Ishikawa (cell line): ENCODE measurements around the gene CAPZB.

ENCODE experiments used
- CEBPB ChIP-seq: IDR thresholded peaks from 2 replicates; pipeline ENCODE4 v1.6.1; 2012
- CREB1 ChIP-seq: IDR thresholded peaks from 2 replicates; pipeline ENCODE4 v1.6.1; 2012; ENCODE audit warnings: low read depth
- EGR1 ChIP-seq: IDR thresholded peaks from 2 replicates; pipeline ENCODE4 v1.6.1; 2012
- EP300 ChIP-seq: IDR thresholded peaks from 2 replicates; pipeline ENCODE4 v1.6.1; 2012; ENCODE audit warnings: borderline replicate concordance
- FOXM1 ChIP-seq: IDR thresholded peaks from 2 replicates; pipeline ENCODE4 v1.6.1; 2012; ENCODE audit warnings: low read depth, borderline replicate concordance
- MAX ChIP-seq: IDR thresholded peaks from 2 replicates; pipeline ENCODE4 v1.6.1; 2012
- NFIC ChIP-seq: IDR thresholded peaks from 2 replicates; pipeline ENCODE4 v1.6.1; 2012
- RAD21 ChIP-seq: IDR thresholded peaks from 2 replicates; pipeline ENCODE4 v1.6.1; 2012; ENCODE audit warnings: low read depth
- TAF1 ChIP-seq: IDR thresholded peaks from 2 replicates; pipeline ENCODE4 v1.6.1; 2012; ENCODE audit warnings: low read depth, mild to moderate bottlenecking
- TCF12 ChIP-seq: IDR thresholded peaks from 2 replicates; pipeline ENCODE4 v1.6.1; 2012; ENCODE audit warnings: low read depth
- TEAD4 ChIP-seq: IDR thresholded peaks from 2 replicates; pipeline ENCODE4 v1.6.1; 2012
- YY1 ChIP-seq: IDR thresholded peaks from 2 replicates; pipeline ENCODE4 v1.6.1; 2012; ENCODE audit warnings: low read depth
- ZBTB7A ChIP-seq: IDR thresholded peaks from 2 replicates; pipeline ENCODE4 v1.6.1; 2012; ENCODE audit warnings: low read depth
- TF ChIP-seq, protein P1 (sequence below): IDR thresholded peaks from 2 replicates; pipeline ENCODE4 v1.6.1; 2012; ENCODE audit warnings: low read depth, mild to moderate bottlenecking
- TF ChIP-seq, protein P2 (sequence below): IDR thresholded peaks from 2 replicates; pipeline ENCODE4 v1.6.1; 2012

Gene CAPZB

GRCh38 chr1:19400192-19400611, 85.1 kb downstream of the CAPZB start:
- TF ChIP-seq ZBTB7A (no peak), NFIC (no peak), EGR1 (no peak), EP300 (no peak), MAX (no peak), FOXM1 (no peak), CEBPB (no peak), TAF1 (no peak), RAD21 (no peak), TCF12 (no peak), YY1 (no peak), CREB1 (no peak), TEAD4 (no peak)
- TF ChIP-seq, protein P1, sequence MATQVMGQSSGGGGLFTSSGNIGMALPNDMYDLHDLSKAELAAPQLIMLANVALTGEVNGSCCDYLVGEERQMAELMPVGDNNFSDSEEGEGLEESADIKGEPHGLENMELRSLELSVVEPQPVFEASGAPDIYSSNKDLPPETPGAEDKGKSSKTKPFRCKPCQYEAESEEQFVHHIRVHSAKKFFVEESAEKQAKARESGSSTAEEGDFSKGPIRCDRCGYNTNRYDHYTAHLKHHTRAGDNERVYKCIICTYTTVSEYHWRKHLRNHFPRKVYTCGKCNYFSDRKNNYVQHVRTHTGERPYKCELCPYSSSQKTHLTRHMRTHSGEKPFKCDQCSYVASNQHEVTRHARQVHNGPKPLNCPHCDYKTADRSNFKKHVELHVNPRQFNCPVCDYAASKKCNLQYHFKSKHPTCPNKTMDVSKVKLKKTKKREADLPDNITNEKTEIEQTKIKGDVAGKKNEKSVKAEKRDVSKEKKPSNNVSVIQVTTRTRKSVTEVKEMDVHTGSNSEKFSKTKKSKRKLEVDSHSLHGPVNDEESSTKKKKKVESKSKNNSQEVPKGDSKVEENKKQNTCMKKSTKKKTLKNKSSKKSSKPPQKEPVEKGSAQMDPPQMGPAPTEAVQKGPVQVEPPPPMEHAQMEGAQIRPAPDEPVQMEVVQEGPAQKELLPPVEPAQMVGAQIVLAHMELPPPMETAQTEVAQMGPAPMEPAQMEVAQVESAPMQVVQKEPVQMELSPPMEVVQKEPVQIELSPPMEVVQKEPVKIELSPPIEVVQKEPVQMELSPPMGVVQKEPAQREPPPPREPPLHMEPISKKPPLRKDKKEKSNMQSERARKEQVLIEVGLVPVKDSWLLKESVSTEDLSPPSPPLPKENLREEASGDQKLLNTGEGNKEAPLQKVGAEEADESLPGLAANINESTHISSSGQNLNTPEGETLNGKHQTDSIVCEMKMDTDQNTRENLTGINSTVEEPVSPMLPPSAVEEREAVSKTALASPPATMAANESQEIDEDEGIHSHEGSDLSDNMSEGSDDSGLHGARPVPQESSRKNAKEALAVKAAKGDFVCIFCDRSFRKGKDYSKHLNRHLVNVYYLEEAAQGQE: no peak
- TF ChIP-seq, protein P2, sequence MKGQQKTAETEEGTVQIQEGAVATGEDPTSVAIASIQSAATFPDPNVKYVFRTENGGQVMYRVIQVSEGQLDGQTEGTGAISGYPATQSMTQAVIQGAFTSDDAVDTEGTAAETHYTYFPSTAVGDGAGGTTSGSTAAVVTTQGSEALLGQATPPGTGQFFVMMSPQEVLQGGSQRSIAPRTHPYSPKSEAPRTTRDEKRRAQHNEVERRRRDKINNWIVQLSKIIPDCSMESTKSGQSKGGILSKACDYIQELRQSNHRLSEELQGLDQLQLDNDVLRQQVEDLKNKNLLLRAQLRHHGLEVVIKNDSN: no peak

DNA sequence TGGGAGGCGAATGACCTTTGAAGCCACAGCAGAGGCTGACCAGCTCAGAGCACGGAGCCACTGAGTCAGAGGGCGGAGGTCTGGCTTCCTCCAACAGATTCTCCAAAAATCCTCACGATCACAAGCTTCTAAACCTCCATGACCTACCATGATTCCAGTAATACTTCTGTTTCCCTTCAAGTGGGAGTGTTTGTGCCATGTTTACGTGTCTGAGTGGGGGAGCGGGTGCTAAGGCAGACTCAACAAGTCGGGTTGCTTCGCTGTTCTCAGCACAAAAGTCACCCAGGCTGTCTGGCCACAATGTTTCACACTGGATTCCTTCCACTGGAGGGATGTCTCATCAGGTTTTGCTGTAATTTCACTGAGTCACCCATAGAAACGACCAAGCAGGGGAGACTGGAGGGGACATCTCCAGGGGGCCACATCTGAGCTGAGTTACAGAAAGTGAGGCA, 87.0 kb downstream of the CAPZB start:
- TF ChIP-seq TEAD4: 0 out of 2 replicates have a peak, but pooled peaks have one; percentile 7
- TF ChIP-seq TAF1: no peak

- TF ChIP-seq CREB1 (no peak), TAF1 (no peak), CEBPB (no peak), EP300 (no peak), TEAD4 (no peak), MAX (no peak), YY1 (no peak), EGR1 (no peak), FOXM1 (no peak), NFIC (no peak), RAD21 (no peak), TCF12 (no peak)
- TF ChIP-seq, protein P2: no peak
Observed at GRCh38 chr1:19397217-19397945, 88.0 kb downstream of the CAPZB start.

DNA sequence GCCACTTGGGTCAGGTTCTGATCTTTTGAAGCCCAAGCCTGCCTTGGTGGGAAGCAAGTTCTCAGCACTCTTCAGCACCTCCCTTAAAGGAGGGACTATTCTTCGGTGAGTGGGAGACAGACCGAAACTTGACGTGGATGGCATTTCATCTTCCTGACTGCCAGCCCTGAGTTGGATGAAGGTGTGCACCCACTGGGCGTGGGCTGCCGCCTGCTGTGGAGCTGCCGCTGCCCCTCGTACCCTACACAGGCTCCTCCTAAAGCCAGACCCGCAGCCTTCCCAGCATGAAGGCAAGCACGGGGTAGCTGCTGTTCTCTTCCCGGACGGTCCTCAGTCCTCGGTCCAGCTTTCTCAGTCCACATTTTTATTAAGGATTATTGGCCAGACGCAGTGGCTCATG, 89.1 kb downstream of the CAPZB start:
- TF ChIP-seq, protein P1: no peak
- no peak for TF ChIP-seq TAF1
- no peak for TF ChIP-seq FOXM1
- TF ChIP-seq TCF12: no peak
- TF ChIP-seq EGR1: no peak
- TF ChIP-seq, protein P2: no peak
- no peak for TF ChIP-seq ZBTB7A
- no peak for TF ChIP-seq CEBPB

DNA sequence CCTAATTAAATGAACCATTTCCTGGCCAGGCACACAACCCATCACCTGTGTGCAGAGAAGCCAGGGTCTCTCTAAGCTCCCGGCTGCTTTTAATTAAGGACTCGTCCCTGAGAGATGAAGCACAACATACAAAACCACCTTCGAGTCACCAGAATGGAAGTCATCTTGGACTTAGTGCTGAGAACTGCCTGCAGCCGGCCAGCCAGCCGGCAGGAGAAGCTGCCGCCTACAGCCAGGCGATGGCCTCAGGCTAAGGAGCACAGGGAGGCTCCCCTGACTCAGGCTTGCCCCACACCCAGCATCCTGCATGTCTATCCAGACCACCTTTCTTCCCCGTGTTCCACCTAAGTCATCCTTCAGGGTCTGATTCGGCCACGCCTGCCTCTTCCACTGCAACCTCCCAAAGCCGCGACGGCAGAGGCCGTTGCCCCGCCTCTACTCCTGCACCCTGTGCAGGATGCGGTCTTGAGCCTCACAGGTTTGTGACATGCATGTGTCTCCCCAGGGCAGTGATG, 89.6 kb downstream of the CAPZB start:
- TF ChIP-seq, protein P1: no peak
- TF ChIP-seq CREB1: no peak
- TF ChIP-seq TEAD4: no peak
- no peak for TF ChIP-seq CEBPB
- no peak for TF ChIP-seq MAX
- TF ChIP-seq YY1: no peak
- no peak for TF ChIP-seq ZBTB7A
- TF ChIP-seq, protein P2: no peak
